OCI-LY1 (cell line): Measurements from ENCODE around the gene FGF9.

ENCODE experiments used
- H2AFZ ChIP-seq: fragments of 200-600 bp; sonication (generic), shearing (Covaris generic); 2 replicates; pipeline ENCODE4 v1.6.0; 2014; ENCODE audit warnings: antibody characterized with exemption, mild to moderate bottlenecking, low read length
- H3F3A ChIP-seq: fragments of 200-600 bp; sonication (generic), shearing (Covaris generic); 2 replicates; pipeline ENCODE4 v1.6.0; 2014; ENCODE audit warnings: mild to moderate bottlenecking, antibody characterized with exemption, low read length, moderate library complexity; ENCODE audit not compliant: insufficient read depth
- H3K27ac ChIP-seq: fragments of 200-600 bp; sonication (generic); 2 replicates; pipeline ENCODE4 v1.5.1; 2014; ENCODE audit warnings: low read length, mixed run types, mild to moderate bottlenecking, low read depth; ENCODE audit not compliant: poor library complexity, severe bottlenecking
- H3K27me3 ChIP-seq: fragments of 200-600 bp; sonication (generic); 2 replicates; pipeline ENCODE4 v1.6.0; 2014; ENCODE audit warnings: antibody characterized with exemption, mild to moderate bottlenecking, low read length, moderate library complexity; ENCODE audit not compliant: insufficient read depth
- H3K36me3 ChIP-seq: fragments of 200-600 bp; sonication (generic); 2 replicates; pipeline ENCODE4 v1.6.1; 2014; ENCODE audit warnings: mild to moderate bottlenecking, antibody characterized with exemption, low read length, moderate library complexity, mixed read lengths; ENCODE audit not compliant: insufficient read depth
- H3K4me1 ChIP-seq: fragments of 200-600 bp; sonication (generic); 2 replicates; pipeline ENCODE4 v1.5.1; 2014; ENCODE audit warnings: mild to moderate bottlenecking, low read length, moderate library complexity; ENCODE audit not compliant: insufficient read depth, severe bottlenecking
- H3K4me2 ChIP-seq: fragments of 200-600 bp; sonication (generic), shearing (Covaris generic); 2 replicates; pipeline ENCODE4 v1.6.1; 2014; ENCODE audit warnings: low read length
- H3K4me3 ChIP-seq: fragments of 200-600 bp; sonication (generic); 2 replicates; pipeline ENCODE4 v1.5.1; 2014; ENCODE audit warnings: low read length, low read depth, mild to moderate bottlenecking, mixed read lengths; ENCODE audit not compliant: poor library complexity, severe bottlenecking
- H3K79me2 ChIP-seq: fragments of 200-600 bp; shearing (Covaris generic); 2 replicates; pipeline ENCODE4 v1.6.1; 2016; ENCODE audit warnings: mixed run types, low read length, mixed read lengths; ENCODE audit not compliant: insufficient read depth
- H3K9ac ChIP-seq: fragments of 200-600 bp; sonication (generic), shearing (Covaris generic); 2 replicates; pipeline ENCODE4 v1.6.1; 2014; ENCODE audit warnings: mild to moderate bottlenecking, low read length, mixed read lengths
- H3K9me2 ChIP-seq: fragments of 200-600 bp; sonication (generic), shearing (Covaris generic); 2 replicates; pipeline ENCODE4 v1.6.1; 2014; ENCODE audit warnings: low read depth, mild to moderate bottlenecking, low read length, mixed read lengths
- H3K9me3 ChIP-seq: fragments of 200-600 bp; shearing (Covaris generic); 2 replicates; pipeline ENCODE4 v1.6.1; 2014; ENCODE audit warnings: low read length, mixed read lengths
- H4K20me1 ChIP-seq: fragments of 200-600 bp; sonication (generic), shearing (Covaris generic); 2 replicates; pipeline ENCODE4 v1.6.0; 2016; ENCODE audit warnings: mild to moderate bottlenecking, low read length; ENCODE audit not compliant: insufficient read depth
- EZH2 ChIP-seq: fragments of 200-600 bp; sonication (generic), shearing (Covaris generic); IDR thresholded peaks from 2 replicates; pipeline ENCODE4 v1.8.0; 2017; ENCODE audit warnings: borderline replicate concordance, mixed run types, mild to moderate bottlenecking, antibody characterized with exemption, low read length, moderate library complexity, mixed read lengths
- TF ChIP-seq, protein P1 (sequence below): fragments of 200-600 bp; sonication (generic), shearing (Covaris generic); IDR thresholded peaks from 2 replicates; pipeline ENCODE4 v1.5.1; 2017; ENCODE audit warnings: mild to moderate bottlenecking, antibody characterized with exemption, low read length, moderate library complexity, mixed read lengths

The FGF9 gene

DNA sequence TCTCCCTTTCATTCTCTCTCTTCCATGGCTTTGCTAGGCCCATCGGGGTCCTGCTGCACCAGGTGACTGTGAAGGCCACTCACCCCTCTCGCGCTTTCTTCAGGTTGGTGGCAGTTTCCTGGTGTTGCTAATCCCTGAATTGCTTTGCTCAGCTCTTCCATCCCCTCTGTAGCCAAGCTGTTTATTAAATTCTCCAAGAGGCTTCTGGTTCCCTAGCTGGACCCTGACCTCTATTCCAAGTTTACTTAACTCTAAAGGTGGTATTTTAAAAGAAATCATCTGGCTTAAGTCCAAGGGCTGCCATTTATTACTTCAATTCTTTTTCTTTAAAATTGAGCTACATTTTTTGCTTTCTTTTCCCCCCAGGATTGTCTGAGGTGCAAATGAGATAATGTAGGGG is 34.2 kb upstream of the FGF9 start:
- H3K9me3 ChIP-seq: peaks cover 3% of the 10 kb centered on the region; the same call in 1 of the 2 replicates
- H3K27ac ChIP-seq: no peak overlapping the region
- no peak overlapping the region for H3K4me2 ChIP-seq
- TF ChIP-seq, protein P1, sequence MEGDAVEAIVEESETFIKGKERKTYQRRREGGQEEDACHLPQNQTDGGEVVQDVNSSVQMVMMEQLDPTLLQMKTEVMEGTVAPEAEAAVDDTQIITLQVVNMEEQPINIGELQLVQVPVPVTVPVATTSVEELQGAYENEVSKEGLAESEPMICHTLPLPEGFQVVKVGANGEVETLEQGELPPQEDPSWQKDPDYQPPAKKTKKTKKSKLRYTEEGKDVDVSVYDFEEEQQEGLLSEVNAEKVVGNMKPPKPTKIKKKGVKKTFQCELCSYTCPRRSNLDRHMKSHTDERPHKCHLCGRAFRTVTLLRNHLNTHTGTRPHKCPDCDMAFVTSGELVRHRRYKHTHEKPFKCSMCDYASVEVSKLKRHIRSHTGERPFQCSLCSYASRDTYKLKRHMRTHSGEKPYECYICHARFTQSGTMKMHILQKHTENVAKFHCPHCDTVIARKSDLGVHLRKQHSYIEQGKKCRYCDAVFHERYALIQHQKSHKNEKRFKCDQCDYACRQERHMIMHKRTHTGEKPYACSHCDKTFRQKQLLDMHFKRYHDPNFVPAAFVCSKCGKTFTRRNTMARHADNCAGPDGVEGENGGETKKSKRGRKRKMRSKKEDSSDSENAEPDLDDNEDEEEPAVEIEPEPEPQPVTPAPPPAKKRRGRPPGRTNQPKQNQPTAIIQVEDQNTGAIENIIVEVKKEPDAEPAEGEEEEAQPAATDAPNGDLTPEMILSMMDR: no peak
- TF ChIP-seq EZH2: no peak
- no peak overlapping the region for H2AFZ ChIP-seq
- peaks cover 4% of the 10 kb centered on the region; the same call in 1 of the 2 replicates for H3K27me3 ChIP-seq
- H3K9me2 ChIP-seq: no peaks in the 10 kb centered on the region
- no peaks in the 10 kb centered on the region for H4K20me1 ChIP-seq
- no peak overlapping the region for H3K9ac ChIP-seq
- no peaks in the 10 kb centered on the region for H3F3A ChIP-seq
- no peaks in the 10 kb centered on the region for H3K4me1 ChIP-seq
- no peaks in the 10 kb centered on the region for H3K36me3 ChIP-seq
- H3K79me2 ChIP-seq: no peaks in the 10 kb centered on the region
- H3K4me3 ChIP-seq: no peak overlapping the region

DNA sequence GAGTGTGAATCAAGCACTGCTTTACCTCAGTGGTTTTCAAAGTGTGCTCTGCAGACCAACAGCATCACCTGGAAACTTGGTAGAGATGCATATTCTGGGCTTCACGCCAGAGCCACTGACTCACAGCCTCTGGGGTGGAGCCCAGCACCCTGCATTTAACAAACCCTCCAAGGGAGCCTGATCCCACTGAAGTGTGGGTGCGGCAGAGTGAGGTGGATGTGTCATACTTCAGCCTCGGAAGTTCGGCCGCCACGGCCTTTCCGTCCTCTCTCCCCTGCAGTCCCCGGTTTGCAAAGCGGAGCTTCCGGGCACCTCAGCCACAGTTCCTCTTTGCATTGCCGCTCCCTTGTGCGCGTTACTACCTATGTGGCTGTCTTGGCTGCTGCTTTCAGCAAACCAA is 33.6 kb upstream of the FGF9 start:
- Histone ChIP-seq H3K36me3 (no peaks in the 10 kb centered on the region), H3K9ac (no peak overlapping the region), H3K9me3 (no peaks in the 10 kb centered on the region), H3K79me2 (no peaks in the 10 kb centered on the region), H3K4me2 (no peak overlapping the region), H3K9me2 (no peaks in the 10 kb centered on the region), H2AFZ (no peak overlapping the region), H3K27me3 (peaks cover 4% of the 10 kb centered on the region; the same call in 1 of the 2 replicates), H4K20me1 (no peaks in the 10 kb centered on the region), H3F3A (no peaks in the 10 kb centered on the region), H3K4me3 (no peak overlapping the region), H3K27ac (no peak overlapping the region), H3K4me1 (no peaks in the 10 kb centered on the region)
- TF ChIP-seq EZH2: no peak
- TF ChIP-seq, protein P1: no peak

DNA sequence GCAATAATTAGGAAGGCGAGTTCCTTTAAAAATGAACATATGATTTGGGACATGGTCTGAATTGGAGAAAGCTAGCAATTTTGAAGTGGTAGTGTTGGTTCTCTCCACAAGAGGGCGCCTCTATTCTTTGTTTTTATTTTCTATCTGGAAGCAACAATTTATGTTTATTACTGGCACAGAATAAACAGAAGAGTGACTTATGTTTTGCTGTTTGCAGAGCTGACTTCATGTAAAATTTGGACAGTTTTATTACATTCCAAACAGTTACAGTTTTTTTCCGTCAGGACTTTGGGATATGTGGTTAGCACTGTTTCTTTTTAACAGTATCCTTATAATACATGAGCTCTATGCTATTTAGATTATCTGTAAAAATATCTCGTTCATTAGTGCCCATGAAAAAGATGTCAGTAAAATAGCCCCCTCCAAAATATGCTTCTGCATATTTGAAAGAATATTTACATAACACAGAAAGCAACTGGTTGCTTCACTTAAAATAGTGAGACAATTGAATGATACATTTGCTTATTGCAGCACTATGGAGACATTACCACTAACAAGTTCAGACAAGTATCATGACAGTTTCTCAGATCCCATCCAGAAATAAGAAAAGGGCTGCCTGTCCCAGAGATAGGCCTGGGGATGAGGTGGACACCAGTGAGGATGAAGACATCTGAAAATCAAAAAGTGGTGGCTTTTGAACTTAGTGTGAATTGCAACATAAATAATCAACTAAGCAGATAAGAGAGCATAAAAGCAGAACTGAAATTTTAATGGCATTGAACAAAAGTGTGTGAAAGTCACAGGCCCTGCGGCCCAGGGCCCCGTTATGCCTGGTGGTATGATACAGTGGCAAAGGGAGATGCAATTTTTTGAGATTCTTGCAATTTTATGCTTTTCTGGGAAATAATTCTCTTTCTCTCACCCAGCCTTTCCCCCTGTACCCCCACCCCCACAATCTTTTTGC is 32.3 kb upstream of the FGF9 start:
- H3K4me1 ChIP-seq: no peaks in the 10 kb centered on the region
- H3F3A ChIP-seq: no peaks in the 10 kb centered on the region
- no peaks in the 10 kb centered on the region for H3K36me3 ChIP-seq
- no peak for TF ChIP-seq EZH2
- TF ChIP-seq, protein P1: peak; percentile 83
- no peak overlapping the region for H3K27ac ChIP-seq
- H2AFZ ChIP-seq: no peak overlapping the region
- peaks cover 4% of the 10 kb centered on the region; the same call in 1 of the 2 replicates for H3K27me3 ChIP-seq
- no peak overlapping the region for H3K9ac ChIP-seq
- no peaks in the 10 kb centered on the region for H3K9me2 ChIP-seq
- H4K20me1 ChIP-seq: no peaks in the 10 kb centered on the region
- no peaks in the 10 kb centered on the region for H3K9me3 ChIP-seq
- no peak overlapping the region for H3K4me3 ChIP-seq
- no peak overlapping the region for H3K4me2 ChIP-seq
- no peaks in the 10 kb centered on the region for H3K79me2 ChIP-seq
